PC-3 (cell line): ENCODE data around the gene TUBB2B.

Experiments
- CTCF ChIP-seq: fragments of 300-600 bp; sonication (generic); conservative IDR thresholded peaks from 2 replicates; pipeline ENCODE4 v1.5.1; 2017; ENCODE audit warnings: antibody characterized with exemption, low read depth, mild to moderate bottlenecking, low read length
- EZH2phosphoT487 ChIP-seq: fragments of 300-600 bp; sonication (generic); IDR thresholded peaks from 2 replicates; pipeline ENCODE4 v1.6.1; 2018; ENCODE audit warnings: mild to moderate bottlenecking, antibody characterized with exemption, low read length, borderline replicate concordance

GRCh38 chr6:3228771-3229565 lies 1.5 kb upstream of the TUBB2B start:
- TF ChIP-seq CTCF: no peak
- no peak for TF ChIP-seq EZH2phosphoT487
